ENCODE data around the gene ZNF185.

GRCh38 chrX:152897222-152898131 lies at the start of gene ZNF185:
- TF ChIP-seq SAFB2 (IDR thresholded peaks at IDR 0.05; ENCODE audit: borderline replicate concordance, low read depth, low read length, severe bottlenecking): no peak
- TF ChIP-seq MAFG (tag; conservative IDR thresholded peaks at IDR 0.05): no peak
- TF ChIP-seq CTCF (IDR thresholded peaks at IDR 0.05 in 2 of 3, conservative IDR thresholded peaks at IDR 0.05 in 1 of 3; ENCODE audit: insufficient read depth in 2 of 3, low read depth in 1 of 3, low read length in 3 of 3): no peak
- no peak for TF ChIP-seq NFE2 (IDR thresholded peaks at IDR 0.05; ENCODE audit: low read depth)
- no peak for TF ChIP-seq ELF4 (CRISPR knock-in tag; IDR thresholded peaks at IDR 0.05)
- TF ChIP-seq JUND (IDR thresholded peaks at IDR 0.05; ENCODE audit: borderline replicate concordance, low read depth, low read length): no peak
- TF ChIP-seq JUND (tag; IDR thresholded peaks at IDR 0.05; ENCODE audit: borderline replicate concordance, low read depth, low read length): no peak
- no peak for TF ChIP-seq ZBTB34 (CRISPR knock-in tag; IDR thresholded peaks at IDR 0.05)
- TF ChIP-seq NCOA2 (IDR thresholded peaks at IDR 0.05; ENCODE audit: partially characterized antibody in 2 of 2): no peak
- no peak for TF ChIP-seq ZNF140 (CRISPR knock-in tag; IDR thresholded peaks at IDR 0.05)
- no peak for TF ChIP-seq FOSL1 (tag; conservative IDR thresholded peaks at IDR 0.05)
- TF ChIP-seq RBFOX2 (IDR thresholded peaks at IDR 0.05; ENCODE audit: low read depth, low read length): no peak
- TF ChIP-seq ZFX (CRISPR knock-in tag; IDR thresholded peaks at IDR 0.05): no peak
- no peak for TF ChIP-seq REST (IDR thresholded peaks at IDR 0.05; ENCODE audit: borderline replicate concordance)
- TF ChIP-seq REST (CRISPR knock-in tag; IDR thresholded peaks at IDR 0.05; ENCODE audit: low read depth): no peak
